Activated B cell treated with CpG ODN at 0.5 μM for 24 hours (primary cell): ENCODE data around the gene ULBP2. TPM values are rescaled to one million over a fixed set of nuclear protein-coding genes. Genes with fewer than 3 reads are reported as not detected.

ENCODE experiments used
- ATAC-seq: fragments of 200-7000 bp; cut with Tn5 transposase; one replicate; pipeline ENCODE4 v1.10.0; 2021; ENCODE audit warnings: low read depth, mild to moderate bottlenecking, moderate library complexity
- CTCF ChIA-PET: fragments of 350-600 bp; sonication (Branson Sonifier 250); formaldehyde crosslinking; loops from one replicate; lab custom pipeline; 2021; ENCODE audit warnings: antibody characterized with exemption; lab: Charles Lee
- POLR2A ChIA-PET: fragments of 350-600 bp; sonication (Branson Sonifier 250); formaldehyde crosslinking; loops from one replicate; lab custom pipeline; 2021; ENCODE audit warnings: antibody characterized with exemption; lab: Charles Lee
- DNase-seq: peaks from one replicate; pipeline ENCODE4 v3.0.0; 2022
- H3K27ac Mint-ChIP-seq: one replicate; pipeline ENCODE4 v1.8.0; 2020; ENCODE audit warnings: mixed read lengths
- H3K27me3 Mint-ChIP-seq: one replicate; pipeline ENCODE4 v1.8.0; 2021; ENCODE audit warnings: mixed read lengths
- H3K36me3 Mint-ChIP-seq: one replicate; pipeline ENCODE4 v1.8.0; 2021; ENCODE audit warnings: low read depth, mixed read lengths
- H3K4me1 Mint-ChIP-seq: one replicate; pipeline ENCODE4 v1.8.0; 2021; ENCODE audit warnings: mixed read lengths
- H3K4me3 Mint-ChIP-seq: one replicate; pipeline ENCODE4 v1.8.0; 2020; ENCODE audit warnings: mild to moderate bottlenecking, mixed read lengths
- H3K9me3 Mint-ChIP-seq: one replicate; pipeline ENCODE4 v1.8.0; 2020; ENCODE audit warnings: mixed read lengths
- intact Hi-C: fragments of 100-400 bp; cut with micrococcal nuclease; formaldehyde crosslinking; loops from one replicate; pipeline ENCODE4 v1.15.1; 2024
- total RNA-seq: library from RNA; stranded (reverse); gene quantifications from 2 replicates; pipeline ENCODE4 v1.2.3, GENCODE V29; 2022
- TF ChIP-seq, protein P1 (sequence below): fragments of 200-600 bp; IDR thresholded peaks from one replicate; pipeline ENCODE4 v1.8.0; 2022; ENCODE audit warnings: antibody characterized with exemption, mild to moderate bottlenecking

The ULBP2 gene
- total RNA-seq, 1 donor from 2014 or later, result 0.29 TPM

DNA sequence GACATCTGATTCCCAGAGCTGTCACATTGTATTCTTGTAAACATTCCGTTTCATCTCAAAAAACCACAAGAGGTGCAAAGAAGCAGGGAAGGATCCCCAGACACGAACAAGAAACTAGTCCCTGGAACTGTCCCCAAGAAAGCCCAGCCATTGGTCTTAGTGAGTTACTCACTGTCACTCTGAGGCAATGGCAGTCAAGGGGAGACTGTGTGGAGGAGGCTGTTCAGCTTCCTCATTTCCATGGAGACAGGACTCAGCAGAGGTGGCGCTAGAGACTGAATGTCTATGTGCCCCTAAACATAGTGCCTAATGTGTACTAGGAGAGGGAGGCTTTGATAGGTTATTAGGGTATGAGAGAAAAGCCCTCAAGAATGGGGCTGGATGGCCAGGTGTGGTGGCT lies 33.0 kb downstream of the ULBP2 start:
- Mint-ChIP-seq H3K27me3 (peaks cover 45% of the 10 kb centered on the region), H3K4me1 (no peaks in the 10 kb centered on the region), H3K9me3 (no peaks in the 10 kb centered on the region), H3K4me3 (no peak overlapping the region), H3K27ac (no peak overlapping the region), H3K36me3 (no peaks in the 10 kb centered on the region)
- ChIA-PET POLR2A (no interaction called here), CTCF (interaction anchor here (1.1 kb wide), 1 partner anchor 42 kb away, joined by 3 read pairs; no protein-coding TSS in a partner anchor)
- intact Hi-C loops, result no loop called here
- TF ChIP-seq, protein P1, sequence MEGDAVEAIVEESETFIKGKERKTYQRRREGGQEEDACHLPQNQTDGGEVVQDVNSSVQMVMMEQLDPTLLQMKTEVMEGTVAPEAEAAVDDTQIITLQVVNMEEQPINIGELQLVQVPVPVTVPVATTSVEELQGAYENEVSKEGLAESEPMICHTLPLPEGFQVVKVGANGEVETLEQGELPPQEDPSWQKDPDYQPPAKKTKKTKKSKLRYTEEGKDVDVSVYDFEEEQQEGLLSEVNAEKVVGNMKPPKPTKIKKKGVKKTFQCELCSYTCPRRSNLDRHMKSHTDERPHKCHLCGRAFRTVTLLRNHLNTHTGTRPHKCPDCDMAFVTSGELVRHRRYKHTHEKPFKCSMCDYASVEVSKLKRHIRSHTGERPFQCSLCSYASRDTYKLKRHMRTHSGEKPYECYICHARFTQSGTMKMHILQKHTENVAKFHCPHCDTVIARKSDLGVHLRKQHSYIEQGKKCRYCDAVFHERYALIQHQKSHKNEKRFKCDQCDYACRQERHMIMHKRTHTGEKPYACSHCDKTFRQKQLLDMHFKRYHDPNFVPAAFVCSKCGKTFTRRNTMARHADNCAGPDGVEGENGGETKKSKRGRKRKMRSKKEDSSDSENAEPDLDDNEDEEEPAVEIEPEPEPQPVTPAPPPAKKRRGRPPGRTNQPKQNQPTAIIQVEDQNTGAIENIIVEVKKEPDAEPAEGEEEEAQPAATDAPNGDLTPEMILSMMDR, result no peak
- no peak for ATAC-seq
- no peak for DNase-seq

- TF ChIP-seq, protein P1, result no peak
- ATAC-seq (no peak), DNase-seq (no peak)
- H3K36me3 Mint-ChIP-seq, result no peaks in the 10 kb centered on the region
- no peak overlapping the region for H3K4me3 Mint-ChIP-seq
- H3K9me3 Mint-ChIP-seq, result no peaks in the 10 kb centered on the region
- H3K4me1 Mint-ChIP-seq, result no peaks in the 10 kb centered on the region
- intact Hi-C loops, result no loop called here
- H3K27ac Mint-ChIP-seq, result no peak overlapping the region
- H3K27me3 Mint-ChIP-seq, result peaks cover 43% of the 10 kb centered on the region
- ChIA-PET POLR2A (no interaction called here), CTCF (no interaction called here)
Measured at GRCh38 chr6:149975400-149975799, 33.6 kb downstream of the ULBP2 start.

DNA sequence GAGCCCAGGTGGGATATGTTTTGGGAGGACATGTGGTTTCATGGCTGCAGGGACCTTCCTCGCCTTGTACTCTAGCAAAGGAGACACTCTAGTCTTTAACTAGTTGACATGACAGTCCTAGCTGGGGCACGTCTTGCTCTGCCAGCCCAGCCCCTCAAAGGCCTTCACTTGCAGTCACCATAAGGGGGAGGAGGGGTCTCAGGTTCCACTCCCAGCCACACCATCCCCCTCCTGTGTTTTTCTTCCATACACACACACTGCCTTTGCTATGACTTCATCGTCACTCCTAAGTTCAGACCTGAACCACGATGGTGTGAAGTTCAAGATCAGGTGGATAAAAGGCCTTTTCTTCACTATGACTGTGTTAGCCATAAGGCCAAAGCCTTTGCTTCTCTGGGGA lies 35.4 kb downstream of the ULBP2 start:
- intact Hi-C loops, result no loop called here
- Mint-ChIP-seq H3K27me3 (peaks cover 50% of the 10 kb centered on the region), H3K36me3 (no peaks in the 10 kb centered on the region), H3K4me1 (no peaks in the 10 kb centered on the region), H3K4me3 (no peak overlapping the region), H3K9me3 (no peaks in the 10 kb centered on the region), H3K27ac (no peak overlapping the region)
- TF ChIP-seq, protein P1, result no peak
- DNase-seq (no peak), ATAC-seq (no peak)
- ChIA-PET CTCF (no interaction called here), POLR2A (no interaction called here)

DNA sequence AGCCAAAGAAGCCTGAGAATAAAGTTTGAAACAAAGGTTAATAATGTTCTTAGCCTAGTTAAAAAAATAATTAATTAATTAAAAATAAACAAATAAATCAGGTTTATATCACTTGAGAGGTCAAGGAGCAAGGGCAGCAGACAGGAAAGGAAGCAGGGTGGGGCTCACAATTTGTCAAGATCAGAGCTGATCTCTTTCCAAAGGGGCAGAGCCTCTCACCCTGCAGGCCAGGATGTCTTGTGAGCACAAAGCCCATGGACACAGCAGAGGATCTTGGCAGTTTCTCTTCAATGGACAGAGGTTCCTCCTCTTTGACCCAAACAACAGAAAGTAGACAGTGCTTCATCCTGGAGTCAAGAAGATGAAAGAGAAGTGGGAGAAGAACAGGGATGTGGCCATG lies 36.8 kb downstream of the ULBP2 start:
- TF ChIP-seq, protein P1, result no peak
- H3K27ac Mint-ChIP-seq, result no peak overlapping the region
- CTCF ChIA-PET, result no interaction called here
- intact Hi-C loops, result no loop called here
- peaks cover 45% of the 10 kb centered on the region for H3K27me3 Mint-ChIP-seq
- no peaks in the 10 kb centered on the region for H3K4me1 Mint-ChIP-seq
- H3K4me3 Mint-ChIP-seq, result no peak overlapping the region
- no peaks in the 10 kb centered on the region for H3K9me3 Mint-ChIP-seq
- H3K36me3 Mint-ChIP-seq, result no peaks in the 10 kb centered on the region
- no peak for DNase-seq
- POLR2A ChIA-PET, result no interaction called here
- no peak for ATAC-seq

- Mint-ChIP-seq H3K27me3 (peaks cover 40% of the 10 kb centered on the region), H3K27ac (no peak overlapping the region), H3K4me1 (no peaks in the 10 kb centered on the region), H3K4me3 (no peak overlapping the region), H3K9me3 (no peaks in the 10 kb centered on the region), H3K36me3 (no peaks in the 10 kb centered on the region)
- ATAC-seq (no peak), DNase-seq (no peak)
- ChIA-PET CTCF (no interaction called here), POLR2A (no interaction called here)
- intact Hi-C loops, result no loop called here
- TF ChIP-seq, protein P1, result no peak
Measured at GRCh38 chr6:149979293-149979692, 37.5 kb downstream of the ULBP2 start.
